GM19043 (cell line): Measurements from ENCODE around the gene LSM7.

Source experiments
- ATAC-seq: cut with Tn5 transposase; IDR thresholded peaks from one replicate; pipeline ENCODE4 v1.9.1; 2021; ENCODE audit warnings: low read depth; ENCODE audit not compliant: unreplicated experiment

Gene LSM7

GRCh38 chr19:2325281-2326046 lies 2.9 kb downstream of the LSM7 start:
- ATAC-seq: no peak

DNA sequence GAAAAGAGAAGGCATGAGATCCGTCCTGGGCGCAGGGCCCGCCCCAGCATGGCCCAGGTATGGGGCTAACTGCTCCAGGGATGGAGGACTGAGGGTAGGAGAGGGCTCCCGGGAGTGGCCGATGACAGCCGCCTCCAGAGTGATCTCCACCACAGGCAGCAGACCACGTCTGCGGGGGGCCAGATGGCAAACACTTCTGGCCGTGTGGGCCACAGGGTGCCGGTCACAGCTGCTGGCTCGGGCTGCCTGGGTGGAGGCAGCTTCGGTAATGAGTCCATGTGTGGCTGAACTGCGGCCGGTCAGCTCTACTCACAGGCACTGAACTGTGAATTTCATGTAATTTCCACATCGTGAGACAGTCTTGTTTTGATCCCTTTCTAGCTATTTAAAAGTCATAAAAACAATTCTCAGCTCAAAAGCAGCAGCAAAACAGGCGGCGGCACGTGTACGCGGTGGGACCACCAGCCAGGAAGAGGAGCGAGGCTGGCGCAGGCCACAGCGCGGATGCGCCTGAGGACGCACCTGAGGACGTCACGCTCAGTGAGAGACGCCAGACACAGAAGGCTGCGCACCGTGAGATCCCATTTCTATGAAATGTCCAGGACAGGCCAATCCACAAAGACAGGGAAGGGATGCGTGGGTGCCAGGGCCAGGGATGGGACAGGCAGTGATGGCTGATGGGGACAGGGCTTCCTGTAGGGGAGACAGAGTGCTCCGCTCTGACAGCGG lies 4.0 kb downstream of the LSM7 start:
- ATAC-seq: no peak

DNA sequence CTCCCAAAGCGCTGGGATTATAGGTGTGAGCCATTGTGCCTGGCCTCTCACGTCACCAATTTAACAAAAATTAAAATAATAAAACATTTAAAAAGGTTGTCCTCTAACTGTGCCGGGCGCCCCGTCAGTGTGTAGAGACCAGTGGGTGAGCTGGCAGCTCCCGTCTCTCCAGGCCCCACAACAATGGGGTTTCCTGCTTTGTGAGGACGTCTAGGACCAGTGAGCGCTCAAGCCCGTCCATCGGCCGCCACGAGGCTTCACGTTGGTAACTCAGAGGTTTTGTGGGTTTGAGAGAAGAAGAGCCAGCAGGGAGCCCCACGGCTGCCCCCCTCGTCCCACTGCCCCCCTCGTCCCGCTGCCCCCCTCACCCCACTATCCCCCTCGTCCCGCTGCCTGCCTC lies 4.7 kb downstream of the LSM7 start:
- no peak for ATAC-seq

DNA sequence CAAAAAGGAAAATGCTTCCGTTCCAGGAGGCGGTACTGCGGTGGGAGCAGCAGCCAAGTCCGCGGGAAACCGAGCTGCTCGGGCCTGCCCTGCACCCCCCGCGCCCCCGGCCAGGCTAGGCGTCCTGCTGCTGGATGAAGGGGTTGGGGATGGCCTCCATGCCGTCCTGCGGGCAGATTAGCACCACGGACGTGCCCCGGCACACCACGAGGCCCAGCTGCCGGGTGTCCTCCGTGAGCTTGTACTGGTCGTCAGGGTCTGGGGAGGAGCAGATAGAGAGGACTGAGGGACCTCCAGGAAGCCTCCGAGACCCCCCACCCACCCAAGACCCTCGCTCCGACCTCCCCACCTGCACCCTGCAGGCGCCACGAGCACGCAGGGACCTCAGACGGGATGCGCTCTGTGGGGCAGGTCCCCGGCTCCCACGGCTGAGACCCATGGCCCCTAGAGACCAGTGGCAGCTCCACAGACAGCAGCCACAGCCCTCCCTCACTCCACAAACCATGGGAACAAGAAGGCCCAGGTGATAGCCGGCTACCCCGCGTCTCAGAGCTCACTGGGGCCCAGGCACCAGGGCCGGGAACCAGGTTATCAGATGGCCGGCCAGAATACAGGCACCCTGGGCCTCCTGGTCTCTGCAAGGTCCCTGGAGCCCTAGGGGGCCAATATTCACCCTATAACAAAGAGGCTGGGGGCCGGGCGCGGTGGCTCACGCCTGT lies 6.7 kb downstream of the LSM7 start:
- ATAC-seq: no peak

GRCh38 chr19:2320939-2321338 lies 7.4 kb downstream of the LSM7 start:
- no peak for ATAC-seq

- ATAC-seq: no peak
Measured at GRCh38 chr19:2320049-2320448, 8.3 kb downstream of the LSM7 start.

DNA sequence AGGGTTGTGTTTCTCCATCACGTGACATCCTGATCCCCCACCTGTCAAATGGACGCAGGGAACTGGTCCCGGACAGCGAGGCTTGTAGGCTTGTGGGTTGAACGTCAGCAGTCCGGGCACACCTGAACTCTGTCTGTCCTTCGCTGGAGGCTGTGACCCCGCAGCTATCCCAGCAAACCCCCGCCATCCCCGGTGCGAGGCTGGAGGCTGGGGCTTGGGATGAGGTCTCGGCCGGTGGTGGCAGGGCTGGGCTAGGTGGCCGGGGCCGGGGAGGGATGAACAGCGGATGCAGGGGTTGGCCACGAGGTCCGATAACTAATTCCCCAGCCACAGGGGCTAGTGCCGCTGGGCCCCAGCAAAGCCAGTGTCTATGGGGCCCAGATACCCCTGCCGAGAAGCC lies 8.8 kb downstream of the LSM7 start:
- ATAC-seq: no peak

DNA sequence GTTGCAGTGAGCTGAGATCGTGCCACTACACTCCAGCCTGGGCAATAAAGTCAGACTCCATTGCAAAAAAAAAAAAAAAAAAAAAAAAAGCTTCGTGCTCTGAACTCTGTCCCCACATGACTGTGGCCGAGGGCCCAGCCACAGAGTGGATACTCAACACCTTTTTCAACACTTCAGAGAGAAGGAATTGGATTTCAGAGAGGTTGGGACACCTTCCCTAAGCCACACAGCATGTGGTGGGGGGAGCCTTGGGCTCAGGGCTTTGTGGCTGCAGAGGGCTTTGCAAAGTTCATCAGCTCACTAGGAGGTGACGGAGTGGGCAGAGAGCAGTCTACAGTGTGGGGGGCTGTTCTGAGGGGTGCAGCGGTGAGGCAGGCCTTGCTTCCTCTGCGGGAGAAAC lies 9.5 kb downstream of the LSM7 start:
- ATAC-seq: no peak

DNA sequence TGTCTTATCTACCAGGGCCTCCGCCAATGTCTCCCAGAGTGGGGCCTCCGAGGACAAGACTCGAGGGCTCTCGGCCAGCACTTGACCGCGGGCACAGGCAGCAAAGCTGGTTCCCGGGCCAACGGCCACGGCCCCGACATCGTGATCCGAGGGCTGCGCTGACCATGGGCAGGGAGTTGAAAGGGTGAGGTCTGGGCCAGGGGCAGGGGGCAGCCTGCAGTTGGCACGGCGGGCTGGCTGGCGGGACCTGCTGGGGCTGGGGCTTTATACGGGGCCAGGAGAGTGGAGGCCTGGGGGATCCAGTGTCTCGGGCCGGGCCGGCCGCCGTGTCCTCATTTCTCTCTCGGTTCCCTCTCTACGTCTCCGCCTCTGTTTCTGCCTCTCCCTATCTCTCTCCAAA lies 10.6 kb downstream of the LSM7 start:
- ATAC-seq: no peak

DNA sequence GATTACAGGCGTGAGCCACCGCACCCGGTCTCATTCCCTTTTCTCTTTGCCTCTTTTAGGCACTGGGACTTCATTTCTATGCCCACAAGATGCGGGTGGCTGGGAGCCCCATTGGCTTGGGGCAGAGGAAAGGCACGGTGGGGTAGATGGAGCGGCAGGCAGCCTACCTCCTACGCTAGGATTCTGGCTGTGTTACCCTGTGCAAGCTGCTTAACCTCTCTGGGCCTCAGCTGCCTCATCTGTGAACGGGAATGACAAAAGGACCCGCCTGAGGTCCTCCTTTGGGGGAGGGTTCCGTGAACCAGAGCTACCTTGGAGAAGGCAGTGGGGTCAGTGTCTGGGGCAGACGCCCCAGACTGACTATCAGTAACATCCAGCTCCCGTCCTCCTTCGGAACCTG lies 11.1 kb downstream of the LSM7 start:
- no peak for ATAC-seq

- no peak for ATAC-seq
Measured at GRCh38 chr19:2315818-2316353, 12.5 kb downstream of the LSM7 start.

GRCh38 chr19:2315121-2315817 lies 13.1 kb downstream of the LSM7 start:
- no peak for ATAC-seq

GRCh38 chr19:2312820-2313501 lies 15.4 kb downstream of the LSM7 start:
- no peak for ATAC-seq

DNA sequence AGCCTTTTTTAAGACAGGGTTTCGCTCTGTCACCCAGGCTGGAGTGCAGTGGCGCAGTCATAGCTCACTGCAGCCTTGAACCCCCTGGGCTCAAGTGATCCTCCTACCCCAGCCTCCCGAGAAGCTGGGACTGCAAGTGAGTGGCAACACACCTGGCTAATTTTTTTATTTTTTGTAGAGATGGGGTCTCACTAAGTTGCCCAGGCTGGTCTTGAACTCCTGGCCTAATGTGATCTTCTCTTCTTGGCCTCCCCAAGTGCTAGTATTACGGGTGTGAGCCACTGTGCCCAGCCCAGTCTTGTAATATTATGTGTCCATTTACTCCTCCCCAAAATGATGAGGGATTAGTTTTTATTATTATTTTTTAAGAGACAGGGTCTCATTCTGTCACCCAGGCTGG lies 17.3 kb downstream of the LSM7 start:
- ATAC-seq: no peak

GRCh38 chr19:2309734-2310362 lies 18.5 kb downstream of the LSM7 start:
- no peak for ATAC-seq

GRCh38 chr19:2308114-2308556 lies 20.3 kb downstream of the LSM7 start, which contains the start of gene LINGO3:
Gene LINGO3 (minus strand): TSS chr19:2308154. CDS start chr19:2291776, 16,378 bp downstream.
- ATAC-seq: no peak

DNA sequence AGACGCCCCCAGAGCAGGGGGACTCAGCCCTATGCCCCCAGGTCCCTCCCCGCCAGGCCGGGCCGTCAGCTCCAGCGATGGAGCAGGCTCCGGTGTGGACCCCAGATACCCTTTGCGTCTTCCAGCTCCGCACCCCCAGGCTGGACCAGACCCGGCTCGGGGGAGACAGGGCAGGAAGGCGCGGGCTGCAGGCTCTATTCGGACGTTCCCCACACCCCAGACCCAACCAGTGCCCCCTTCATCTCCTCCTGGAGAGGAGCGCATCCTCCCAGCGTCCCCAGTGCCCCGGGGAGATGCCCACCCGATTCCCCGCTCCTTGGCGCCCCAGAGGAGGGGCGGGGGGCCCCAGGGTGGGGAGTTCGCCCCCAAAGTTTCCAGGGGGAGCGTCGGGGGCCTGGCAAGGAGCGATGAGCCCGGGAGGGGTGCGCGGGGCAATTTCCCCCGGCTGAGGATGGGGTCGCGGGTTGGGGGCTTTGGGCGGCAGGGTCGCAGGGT lies 20.8 kb downstream of the LSM7 start:
- ATAC-seq: no peak

- no peak for ATAC-seq
Measured at GRCh38 chr19:2306971-2307370, 21.4 kb downstream of the LSM7 start.

- ATAC-seq: no peak
Measured at GRCh38 chr19:2306281-2306806, 22.0 kb downstream of the LSM7 start.
